ENCODE measurements around the gene SCAMP4.

Gene SCAMP4

GRCh38 chr19:1911995-1912394 lies 6.8 kb downstream of the SCAMP4 start:
- TF ChIP-seq CTCF (IDR thresholded peaks at IDR 0.05), result no peak

- no peak for TF ChIP-seq CTCF (IDR thresholded peaks at IDR 0.05)
Observed at GRCh38 chr19:1912760-1913505, 7.7 kb downstream of the SCAMP4 start.

- no peak for TF ChIP-seq CTCF (IDR thresholded peaks at IDR 0.05)
Observed at GRCh38 chr19:1913781-1914577, 8.8 kb downstream of the SCAMP4 start.

- no peak for TF ChIP-seq CTCF (IDR thresholded peaks at IDR 0.05)
Observed at GRCh38 chr19:1914826-1915341, 9.7 kb downstream of the SCAMP4 start.

- no peak for TF ChIP-seq CTCF (IDR thresholded peaks at IDR 0.05)
Observed at GRCh38 chr19:1917146-1917545, 11.9 kb downstream of the SCAMP4 start.

GRCh38 chr19:1917926-1918325 lies 12.7 kb downstream of the SCAMP4 start:
- TF ChIP-seq CTCF (IDR thresholded peaks at IDR 0.05), result no peak

- TF ChIP-seq CTCF (IDR thresholded peaks at IDR 0.05), result no peak
Observed at GRCh38 chr19:1918975-1919374, 13.8 kb downstream of the SCAMP4 start.

Data from LNCAP (cell line).